Adrenal gland (tissue), 5 donors: Measurements from ENCODE around the gene ZSWIM5.

Experiments used
- CTCF ChIP-seq, 6 experiments: fragments of 450-650 bp in 4 of 6; fragments of 200-600 bp in 2 of 6; sonication (generic) in 1 of 6; IDR thresholded peaks; 1 replicate in 5 of 6; 2 replicates in 1 of 6; pipeline versions ENCODE4 v1.5.1 to v1.8.0; 2016 to 2021; ENCODE audit warnings: antibody characterized with exemption in 6 of 6, mild to moderate bottlenecking in 2 of 6, moderate library complexity in 1 of 6
- POLR2A ChIP-seq, 2 donors: fragments of 450-650 bp; IDR thresholded peaks; one replicate each; pipeline ENCODE4 v1.6.1; 2017; ENCODE audit warnings: antibody characterized with exemption in 2 of 2, mild to moderate bottlenecking in 2 of 2, moderate library complexity in 1 of 2
- donor health status: DM: no; HTN: no; CAD: no.

- TF ChIP-seq CTCF (IDR thresholded peaks at IDR 0.05), result no peak
- TF ChIP-seq POLR2A (IDR thresholded peaks at IDR 0.05), result no peak
These were observed 182.7 kb downstream of the ZSWIM5 start for GRCh38 chr1:45023663-45024062.
